ENCODE measurements around the gene ZNF565.
A peak's percentile ranks its signal among the peaks of the same experiment; 100 is the strongest.
"Not testable (repeated sequence)": the region's sequence is repeated elsewhere in the genome, so short reads cannot be mapped to it uniquely, and the experiment has no call there.

Gene ZNF565

DNA sequence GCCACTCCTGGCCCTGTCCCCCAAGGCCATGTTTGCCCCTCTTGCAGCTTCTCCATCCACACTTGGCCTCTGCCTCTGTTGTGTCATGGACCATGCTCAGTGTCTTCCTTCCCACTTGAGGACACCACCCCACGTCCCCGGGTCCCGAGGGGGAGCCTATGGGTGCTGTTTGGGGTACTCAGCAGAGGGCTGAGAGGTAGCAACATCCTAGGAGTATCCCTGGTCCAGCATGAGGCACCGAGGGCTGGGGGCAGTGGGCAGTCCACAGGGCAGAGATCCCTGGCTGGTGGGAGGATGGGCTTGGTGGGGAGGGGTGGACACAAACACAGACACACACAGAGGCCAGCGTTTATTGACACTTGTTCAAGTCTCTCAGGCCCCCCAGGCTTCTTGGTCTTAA lies 63.9 kb downstream of the ZNF565 start:
- no peak for DNase-seq (ENCODE audit: low read depth in 3 of 3)

DNA sequence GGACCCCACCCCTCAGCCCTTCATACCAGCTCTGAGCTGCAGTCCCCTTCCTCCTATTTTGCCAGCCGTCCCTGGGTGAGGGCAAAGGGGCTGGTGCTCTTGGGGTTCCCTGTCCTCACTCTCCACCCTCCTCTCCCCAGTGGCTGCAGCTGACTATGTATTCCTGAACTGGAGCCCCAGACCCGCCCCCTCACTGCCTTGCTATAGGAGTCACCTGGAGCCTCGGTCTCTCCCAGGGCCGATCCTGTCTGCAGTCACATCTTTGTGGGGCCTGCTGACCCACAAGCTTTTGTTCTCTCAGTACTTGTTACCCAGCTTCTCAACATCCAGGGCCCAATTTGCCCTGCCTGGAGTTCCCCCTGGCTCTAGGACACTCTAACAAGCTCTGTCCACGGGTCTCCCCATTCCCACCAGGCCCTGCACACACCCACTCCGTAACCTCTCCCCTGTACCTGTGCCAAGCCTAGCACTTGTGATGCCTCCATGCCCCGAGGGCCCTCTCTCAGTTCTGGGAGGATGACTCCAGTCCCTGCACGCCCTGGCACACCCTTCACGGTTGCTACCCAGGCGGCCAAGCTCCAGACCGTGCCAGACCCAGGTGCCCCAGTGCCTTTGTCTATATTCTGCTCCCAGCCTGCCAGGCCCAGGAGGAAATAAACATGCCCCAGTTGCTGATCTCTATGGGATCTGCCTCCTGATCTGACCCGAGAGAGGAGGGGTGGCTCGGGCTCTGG lies 64.6 kb downstream of the ZNF565 start:
- DNase-seq (ENCODE audit: low read depth in 3 of 3): no peak

DNA sequence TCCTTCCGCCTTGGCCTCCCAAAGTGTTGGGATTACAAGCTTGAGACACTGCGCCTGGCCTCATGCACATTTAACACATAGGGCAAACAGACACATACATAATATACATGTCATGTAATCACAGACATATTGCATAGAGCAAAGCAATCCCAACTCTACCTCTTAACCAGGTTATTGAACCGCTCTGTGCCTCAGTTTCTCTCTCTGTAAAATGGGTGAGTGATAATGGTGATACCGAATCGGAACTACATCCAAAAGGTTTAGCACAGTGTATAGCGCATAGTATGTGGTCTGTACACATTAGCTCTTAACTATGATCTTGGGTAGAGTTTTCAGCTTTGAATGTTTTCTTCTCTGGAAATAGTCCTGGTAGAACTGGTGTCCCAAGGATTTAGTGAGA lies 69.8 kb downstream of the ZNF565 start:
- no peak for DNase-seq (ENCODE audit: low read depth in 3 of 3)

DNA sequence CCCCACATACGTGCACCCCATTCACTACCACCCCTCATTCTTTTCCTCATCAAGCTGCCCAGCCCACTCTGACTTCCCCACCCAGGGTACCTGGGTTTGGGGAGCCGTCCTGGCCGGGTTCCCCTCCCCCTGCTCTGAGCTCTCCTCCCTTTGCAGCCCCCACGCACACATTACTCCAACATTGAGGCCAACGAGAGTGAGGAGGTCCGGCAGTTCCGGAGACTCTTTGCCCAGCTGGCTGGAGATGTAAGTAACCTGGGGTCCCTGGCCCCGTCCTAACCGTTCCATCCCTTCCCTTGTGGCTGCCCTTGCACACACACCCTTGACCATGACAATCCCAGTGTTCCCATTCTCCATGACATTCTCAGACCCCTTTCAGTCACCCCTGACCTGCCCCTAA lies 72.0 kb downstream of the ZNF565 start:
- no peak for DNase-seq (ENCODE audit: low read depth in 3 of 3)

DNA sequence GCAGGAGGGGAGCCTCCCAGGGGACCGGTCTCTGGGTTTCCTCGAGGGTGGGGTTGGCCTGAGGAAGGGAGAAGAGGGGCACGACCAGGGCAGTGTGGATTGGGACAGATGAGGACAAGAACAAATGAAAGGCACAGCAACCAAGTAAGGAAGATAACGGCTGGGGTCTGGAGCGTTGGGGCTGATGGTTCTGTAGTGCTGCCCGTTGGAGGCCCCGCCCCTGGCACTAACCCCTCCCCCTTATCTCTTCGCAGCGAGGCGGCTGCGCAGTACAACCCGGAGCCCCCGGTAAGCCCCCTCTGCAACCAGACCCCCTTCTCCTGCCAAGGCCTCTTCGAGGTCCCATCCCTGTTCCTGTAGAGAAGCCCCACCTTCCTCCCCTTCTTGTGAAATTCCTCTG lies 72.4 kb downstream of the ZNF565 start:
- no peak for DNase-seq (ENCODE audit: low read depth in 3 of 3)

DNA sequence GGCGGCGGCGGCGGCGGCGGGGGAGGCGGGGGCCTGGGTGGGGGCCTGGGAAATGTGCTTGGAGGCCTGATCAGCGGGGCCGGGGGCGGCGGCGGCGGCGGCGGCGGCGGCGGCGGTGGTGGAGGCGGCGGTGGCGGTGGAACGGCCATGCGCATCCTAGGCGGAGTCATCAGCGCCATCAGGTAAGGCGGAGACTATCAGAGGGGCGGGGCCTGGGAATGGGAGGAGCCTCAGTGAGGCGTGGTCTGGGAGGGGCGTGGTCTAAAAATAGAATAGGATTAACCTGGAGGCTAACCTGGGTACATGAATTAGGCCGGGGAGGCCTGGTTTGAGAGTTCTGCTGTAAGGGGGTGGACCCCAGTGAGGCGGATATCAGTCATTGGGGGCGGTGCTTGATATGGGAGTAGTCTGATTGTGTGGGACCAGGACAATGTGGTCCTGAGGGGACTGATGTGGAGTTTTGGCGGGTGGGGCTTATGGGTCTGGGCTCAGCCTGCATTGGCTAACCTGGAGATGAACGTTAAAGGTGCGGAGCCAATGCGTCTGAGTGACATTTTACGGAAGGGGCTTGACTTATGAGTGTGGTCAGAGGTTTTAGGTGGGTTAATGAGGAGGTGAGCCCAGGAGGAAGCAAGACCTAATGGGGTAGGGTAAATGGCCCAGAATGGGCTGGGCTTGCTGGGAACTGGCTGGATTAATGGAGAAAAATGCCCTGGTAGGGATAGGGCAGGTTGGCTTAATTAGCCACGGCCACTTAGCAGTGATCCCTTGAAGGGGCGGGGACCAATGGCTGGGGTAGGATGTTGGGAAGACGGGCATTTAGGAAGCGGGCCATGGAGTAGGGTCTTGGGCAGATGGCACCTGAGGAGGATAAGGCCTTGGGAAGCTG lies 73.2 kb downstream of the ZNF565 start:
- peak; percentile 81 to 90 (median 87) for DNase-seq (ENCODE audit: low read depth in 3 of 3)

DNA sequence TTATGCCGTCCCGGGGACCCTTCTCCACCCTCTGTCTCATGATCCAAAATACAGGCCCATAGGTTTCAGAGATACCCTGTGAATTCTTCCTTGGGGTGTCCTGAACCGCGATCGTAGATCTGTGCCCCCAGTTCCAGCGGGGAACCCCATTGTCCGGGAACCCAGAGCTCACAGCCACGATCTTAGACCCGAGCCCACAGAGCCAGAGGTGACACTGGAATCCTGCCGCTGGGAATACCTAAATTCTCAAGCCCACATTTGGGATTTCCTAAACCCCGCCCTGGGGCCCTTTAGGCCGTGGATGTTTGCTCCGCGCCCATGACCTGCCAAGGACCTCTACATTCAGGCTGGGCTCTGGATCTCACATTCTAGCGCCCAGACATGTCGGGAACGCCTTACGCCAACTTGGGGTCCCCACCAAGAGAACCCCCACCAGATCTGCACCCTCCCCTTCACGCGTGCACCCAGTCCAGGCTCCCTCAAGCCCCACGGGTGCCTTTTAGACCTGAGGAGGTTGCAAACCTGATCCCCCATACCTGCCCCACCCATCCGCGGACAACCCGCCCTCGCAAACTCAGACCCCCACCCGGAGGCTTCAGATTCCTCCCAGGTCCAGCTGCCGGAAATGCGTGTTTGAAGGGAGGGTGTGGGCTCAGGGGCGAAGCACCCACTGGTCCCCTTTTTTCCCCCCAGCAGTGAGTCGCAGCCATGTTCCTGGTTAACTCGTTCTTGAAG lies 74.0 kb downstream of the ZNF565 start:
- DNase-seq (ENCODE audit: low read depth in 3 of 3): peak in 2 of 3 experiments; percentile 27 to 38

DNA sequence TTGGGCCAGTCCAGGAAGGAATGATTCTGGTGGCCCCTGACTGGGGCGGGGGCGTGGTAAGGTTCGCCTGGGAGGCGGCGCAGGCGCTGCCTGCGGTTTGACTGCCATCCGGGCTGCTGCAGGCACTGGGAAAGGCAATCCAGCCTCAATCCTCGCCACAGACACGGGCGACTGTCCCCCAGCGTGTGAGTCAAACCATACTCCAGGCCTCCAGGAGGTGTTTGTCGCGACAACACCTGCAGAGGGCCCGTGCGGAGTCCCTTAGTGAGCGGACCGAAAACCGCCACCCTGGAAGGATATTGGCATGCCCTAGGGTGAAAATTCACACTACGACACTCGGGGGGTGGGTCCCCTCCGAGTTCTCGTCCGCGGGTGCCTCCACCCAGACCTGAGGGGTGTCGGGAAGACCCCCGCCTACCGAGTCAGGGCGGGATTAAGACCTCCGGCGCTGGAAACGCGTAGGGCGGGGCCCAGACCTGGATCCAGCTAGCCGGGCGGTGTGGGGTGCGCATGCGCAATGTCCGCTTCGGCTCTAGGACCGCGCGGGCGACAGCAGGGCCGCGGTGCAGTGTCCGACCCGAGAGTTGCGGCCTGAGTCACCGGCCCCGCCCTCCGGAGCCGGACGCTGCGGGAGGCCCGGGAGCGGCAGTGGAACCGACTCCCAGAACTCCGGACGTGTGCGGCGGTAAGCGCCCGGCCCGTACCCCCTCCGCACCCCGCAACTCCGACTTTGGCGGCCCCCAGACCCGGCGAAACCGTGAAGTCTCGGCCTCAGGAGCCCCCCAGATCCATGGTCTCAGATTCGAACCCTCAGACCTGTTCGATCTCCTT lies 74.8 kb downstream of the ZNF565 start, which contains the start of gene CAPNS1:
Gene CAPNS1 (plus strand): TSS at position 594 of the 831 bp plus-strand sequence. CDS start 946 bp downstream, outside the sequence.
- DNase-seq (ENCODE audit: low read depth in 3 of 3): peak; percentile 84 to 93 (median 87)

DNA sequence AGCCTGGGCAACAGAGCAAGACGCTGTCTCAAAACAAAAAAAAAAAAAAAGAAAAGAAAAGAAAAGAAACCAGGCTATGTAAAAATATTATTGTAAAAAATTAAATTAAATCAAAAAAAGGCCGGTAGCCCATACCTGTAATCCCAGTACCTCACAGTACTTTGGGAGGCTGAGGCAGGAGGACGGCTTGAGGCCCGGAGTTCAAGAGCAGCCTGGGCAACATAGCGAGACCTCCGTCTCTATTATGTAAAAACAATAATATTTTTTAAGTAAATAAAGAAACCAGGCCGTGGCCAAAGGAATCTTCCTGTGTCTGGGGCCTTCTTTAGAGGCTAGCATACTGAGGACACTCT lies 75.4 kb downstream of the ZNF565 start:
- no peak for DNase-seq (ENCODE audit: low read depth in 3 of 3)

DNA sequence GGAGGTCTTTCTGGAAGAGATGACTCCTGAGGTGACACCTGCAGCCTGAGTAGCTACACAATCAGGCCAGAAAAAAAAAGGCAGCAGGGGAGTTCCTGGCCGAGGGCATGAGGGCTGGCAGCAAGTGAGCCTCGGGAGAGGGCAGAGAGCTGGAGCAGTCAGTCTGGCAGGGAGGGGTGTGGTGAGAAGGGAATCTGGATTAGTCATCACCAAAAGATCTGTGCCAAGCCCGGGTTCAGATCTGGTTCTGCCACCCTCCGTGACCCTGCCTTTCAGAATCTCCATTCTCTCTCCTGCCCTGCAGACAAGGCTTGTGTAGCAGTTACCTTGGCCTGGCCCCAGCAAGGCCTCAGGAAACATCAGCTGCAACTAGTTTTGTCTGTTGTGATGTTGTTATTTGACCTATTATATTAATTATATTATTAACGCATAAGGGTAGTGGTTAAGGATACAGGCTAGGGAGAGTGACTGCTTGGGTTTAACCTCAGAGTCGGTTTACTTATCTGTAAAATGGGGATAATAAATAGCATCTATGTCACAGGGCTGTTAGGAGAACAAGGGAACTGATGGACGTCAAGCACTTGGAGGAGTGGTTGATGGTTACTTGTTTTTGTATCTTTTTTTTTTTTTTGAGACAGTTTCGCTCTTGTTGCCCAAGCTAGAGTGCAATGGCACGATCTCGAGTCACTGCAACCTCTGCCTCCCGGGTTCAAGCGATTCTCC lies 77.3 kb downstream of the ZNF565 start:
- no peak for DNase-seq (ENCODE audit: low read depth in 3 of 3)

DNA sequence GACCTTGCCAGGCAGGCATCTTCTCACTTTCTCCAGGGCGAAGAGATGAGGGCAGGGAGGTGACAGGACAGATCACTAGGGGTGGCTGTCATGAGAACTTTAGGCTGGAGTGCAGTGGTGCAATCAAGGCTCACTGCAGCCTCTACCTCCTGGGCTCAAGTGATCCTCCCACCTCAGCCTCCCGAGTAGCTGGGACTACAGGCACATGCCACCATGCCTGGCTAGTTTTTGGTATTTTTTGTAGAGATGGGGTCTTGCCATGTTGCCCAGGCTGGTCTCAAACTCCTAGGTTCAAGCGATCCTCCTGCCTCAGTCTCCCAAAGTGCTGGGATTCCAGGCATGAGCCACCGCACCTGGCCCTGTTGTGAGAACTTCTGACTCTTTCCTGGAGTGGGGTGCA lies 79.6 kb downstream of the ZNF565 start:
- DNase-seq (ENCODE audit: low read depth in 3 of 3): not testable (repeated sequence)
